Gastroesophageal sphincter (tissue), 4 donors: ENCODE data around the gene CTCF. TPM values are rescaled to one million over a fixed set of nuclear protein-coding genes. Genes with fewer than 3 reads are reported as not detected.
A peak's percentile ranks its signal among the peaks of the same experiment; 100 is the strongest.

Experiments
- ATAC-seq: fragments of 150-250 bp; one replicate; pipeline ENCODE4 v1.9.1; 2016; ENCODE audit warnings: mild to moderate bottlenecking, moderate library complexity
- H3K27ac ChIP-seq, 4 donors: fragments of 200-600 bp; sonication (generic) in 3 of 4; 1 replicate in 3 of 4; 2 replicates in 1 of 4; pipeline ENCODE4 v1.5.1; 2016 to 2019
- H3K27me3 ChIP-seq: fragments of 200-600 bp; sonication (generic); one replicate; pipeline ENCODE4 v1.5.1; 2019
- H3K36me3 ChIP-seq, 2 donors: fragments of 200-600 bp; sonication (generic); one replicate each; pipeline ENCODE4 v1.5.1; 2019; ENCODE audit warnings: control low read depth in 1 of 2
- H3K4me1 ChIP-seq, 3 donors: fragments of 200-600 bp; sonication (generic); 1 replicate in 2 of 3; 2 replicates in 1 of 3; pipeline ENCODE4 v1.5.1; 2016 to 2019; ENCODE audit warnings: control low read depth in 2 of 3
- H3K4me3 ChIP-seq, 2 donors: fragments of 200-600 bp; sonication (generic); one replicate each; pipeline ENCODE4 v1.5.1; 2019; ENCODE audit warnings: mild to moderate bottlenecking in 1 of 2, moderate library complexity in 1 of 2
- H3K9me3 ChIP-seq, 3 donors: fragments of 200-600 bp; sonication (generic); one replicate each; pipeline ENCODE4 v1.5.1; 2017 to 2019; ENCODE audit warnings: control low read depth in 2 of 3
- CTCF ChIP-seq, 4 experiments: fragments of 200-600 bp in 2 of 4; fragments of 450-650 bp in 2 of 4; sonication (generic) in 1 of 4; IDR thresholded peaks; one replicate each; pipeline ENCODE4 v1.5.1; 2017 to 2019; ENCODE audit warnings: antibody characterized with exemption in 4 of 4, mild to moderate bottlenecking in 2 of 4, moderate library complexity in 2 of 4
- EP300 ChIP-seq: sonication (generic); formaldehyde crosslinking; IDR thresholded peaks from one replicate; pipeline ENCODE4 v1.6.1; 2017; ENCODE audit warnings: antibody characterized with exemption, mild to moderate bottlenecking
- POLR2A ChIP-seq, 2 donors: fragments of 450-650 bp; IDR thresholded peaks; one replicate each; pipeline ENCODE4 v1.6.1; 2017; ENCODE audit warnings: antibody characterized with exemption in 2 of 2, mild to moderate bottlenecking in 2 of 2, moderate library complexity in 1 of 2
- POLR2AphosphoS5 ChIP-seq: sonication (generic); formaldehyde crosslinking; IDR thresholded peaks from one replicate; pipeline ENCODE4 v1.6.1; 2017; ENCODE audit warnings: antibody characterized with exemption
- WGBS, 2 donors: methylation state at CpG; one replicate each; pipeline ENCODE4 v1.1.5; 2018; ENCODE audit warnings: low coverage in 1 of 2; 5-methylcytosine and 5-hydroxymethylcytosine counted together
- total RNA-seq, 4 donors: library from RNA; depleted of rRNA; stranded (reverse); fragments of >200 nt; gene quantifications; one replicate each; pipeline ENCODE4 v1.1.0, GENCODE V29; 2016

Gene CTCF
- total RNA-seq, 4 donors from 2014 or later, result 26.4 to 44.8 (median 41.4) TPM

DNA sequence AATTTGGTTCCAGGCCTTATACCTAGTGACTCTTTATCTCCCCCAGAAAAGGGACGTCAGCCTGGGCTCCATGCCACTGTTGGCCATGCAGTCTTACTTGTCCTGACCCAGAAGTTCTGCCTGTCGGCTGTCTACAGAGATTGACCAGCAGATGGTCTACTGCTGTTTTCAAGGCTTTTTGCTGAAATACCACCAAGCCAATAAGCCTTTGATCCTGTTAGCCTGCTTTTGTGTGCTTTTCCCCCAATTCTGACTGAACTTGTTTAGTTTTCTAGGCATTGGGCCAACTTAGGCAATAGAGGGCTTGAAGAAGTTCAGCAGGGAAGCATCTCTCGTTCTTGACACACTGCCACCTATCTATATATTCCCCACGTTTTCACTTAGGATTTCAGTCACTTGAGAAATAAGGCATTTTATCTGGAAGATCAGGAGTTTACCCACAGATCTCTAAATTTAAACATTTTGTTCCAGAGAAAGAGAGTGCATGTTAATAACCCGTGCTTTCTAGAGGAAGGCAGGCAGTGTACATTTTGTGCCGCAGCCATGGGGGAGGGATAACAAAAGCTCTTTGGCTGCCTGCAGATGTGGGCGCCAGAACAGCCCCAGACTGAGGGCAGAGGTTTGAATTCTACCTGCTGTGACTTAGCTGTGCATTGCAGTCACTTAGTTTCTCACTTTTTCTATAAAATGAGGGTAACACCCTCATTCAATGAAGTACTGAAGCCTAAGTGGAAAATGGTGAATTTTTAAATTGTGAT, 70.3 kb downstream of the CTCF start:
- Histone ChIP-seq H3K9me3 (no peaks in the 10 kb centered on the region), H3K4me1 (peaks cover 0 to 15% (median 0%) of the 10 kb centered on the region in 3 donors), H3K36me3 (peaks cover 0 to 100% of the 10 kb centered on the region in 2 donors), H3K4me3 (no peak overlapping the region), H3K27me3 (no peaks in the 10 kb centered on the region), H3K27ac (peak overlapping the region in 3 of 4 donors; percentile 5 to 43 (median 30))
- no peak for ATAC-seq
- WGBS, 2 donors, result 40 to 45% methylated on average over 5 to 7 of the region's 7 CpGs
- TF ChIP-seq EP300, result no peak
- no peak for TF ChIP-seq CTCF (IDR thresholded peaks at IDR 0.05)
- TF ChIP-seq POLR2AphosphoS5, result no peak
- TF ChIP-seq POLR2A (IDR thresholded peaks at IDR 0.05), result no peak

DNA sequence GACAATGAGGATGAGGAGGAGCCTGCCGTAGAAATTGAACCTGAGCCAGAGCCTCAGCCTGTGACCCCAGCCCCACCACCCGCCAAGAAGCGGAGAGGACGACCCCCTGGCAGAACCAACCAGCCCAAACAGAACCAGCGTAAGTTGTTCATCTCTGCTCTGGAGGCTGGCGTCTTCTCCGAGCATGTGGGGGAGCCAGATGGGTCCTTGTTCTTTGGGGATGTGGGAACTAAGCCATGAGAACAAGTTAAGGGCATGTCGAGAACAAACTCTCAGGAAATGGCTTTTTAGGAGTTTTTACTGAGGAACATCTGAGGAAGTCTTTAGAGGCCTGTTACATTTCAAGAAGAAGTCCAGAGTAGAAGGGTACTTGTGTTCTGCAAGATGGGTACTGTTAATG, 74.4 kb downstream of the CTCF start:
- TF ChIP-seq EP300 (no peak), CTCF (IDR thresholded peaks at IDR 0.05) (no peak), POLR2A (IDR thresholded peaks at IDR 0.05) (no peak), POLR2AphosphoS5 (no peak)
- no peaks in the 10 kb centered on the region for H3K27me3 ChIP-seq
- 93 to 94% methylated on average over 5 to 7 of the region's 8 CpGs for WGBS, 2 donors
- peaks cover 0 to 78% of the 10 kb centered on the region in 2 donors for H3K36me3 ChIP-seq
- H3K4me3 ChIP-seq, result no peak overlapping the region
- H3K4me1 ChIP-seq, result peaks cover 0 to 27% (median 0%) of the 10 kb centered on the region in 3 donors
- no peak overlapping the region for H3K27ac ChIP-seq
- no peaks in the 10 kb centered on the region for H3K9me3 ChIP-seq
- ATAC-seq, result no peak

GRCh38 chr16:67637625-67638024, 75.3 kb downstream of the CTCF start:
- TF ChIP-seq CTCF (IDR thresholded peaks at IDR 0.05), result no peak
- TF ChIP-seq EP300, result no peak
- TF ChIP-seq POLR2AphosphoS5, result no peak
- TF ChIP-seq POLR2A (IDR thresholded peaks at IDR 0.05), result no peak
- no peak overlapping the region for H3K4me3 ChIP-seq
- 75 to 83% methylated on average over 11 to 12 of the region's 12 CpGs for whole genome bisulfite sequencing, 2 donors
- no peaks in the 10 kb centered on the region for H3K9me3 ChIP-seq
- peaks cover 0 to 30% (median 0%) of the 10 kb centered on the region in 3 donors for H3K4me1 ChIP-seq
- no peaks in the 10 kb centered on the region for H3K27me3 ChIP-seq
- H3K27ac ChIP-seq, result no peak overlapping the region
- H3K36me3 ChIP-seq, result peaks cover 0 to 69% of the 10 kb centered on the region in 2 donors
- ATAC-seq, result no peak

- peak; percentile 74 for ATAC-seq
- WGBS, 2 donors, result 23 to 31% methylated on average over 4 to 8 of the region's 10 CpGs
Measured at GRCh38 chr16:67641779-67642708, 79.7 kb downstream of the CTCF start.

More at GRCh38 chr16:67641779-67642708, 79.7 kb downstream of the CTCF start:
- H3K4me1 ChIP-seq, result peaks cover 0 to 35% (median 7%) of the 10 kb centered on the region in 3 donors
- no peaks in the 10 kb centered on the region for H3K9me3 ChIP-seq
- peak; percentile 75 for TF ChIP-seq POLR2AphosphoS5
- TF ChIP-seq CTCF (IDR thresholded peaks at IDR 0.05), result peak in 1 of 4 experiments; percentile 4
- TF ChIP-seq POLR2A (IDR thresholded peaks at IDR 0.05), result no peak
- no peak for TF ChIP-seq EP300
- peak overlapping the region in 3 of 4 donors; percentile 35 to 61 (median 60) for H3K27ac ChIP-seq
- H3K27me3 ChIP-seq, result peaks cover 30% of the 10 kb centered on the region
- peaks cover 0 to 25% of the 10 kb centered on the region in 2 donors for H3K36me3 ChIP-seq
- no peak overlapping the region for H3K4me3 ChIP-seq
